Activated T-cell treated with anti-CD3 and anti-CD28 coated beads, Interleukin-2, amount 50 U/mL, for 24 hours (primary cell): Measurements from ENCODE around the gene PLD1.

Experiments
- DNase-seq: peaks from one replicate; pipeline ENCODE4 v3.0.0-alpha.2; 2020
- H3K27ac Mint-ChIP-seq: 2 replicates; pipeline ENCODE4 v1.8.0; 2020; ENCODE audit warnings: mild to moderate bottlenecking, mixed read lengths
- H3K27me3 Mint-ChIP-seq: 2 replicates; pipeline ENCODE4 v1.8.0; 2020; ENCODE audit warnings: mixed read lengths
- H3K36me3 Mint-ChIP-seq: 2 replicates; pipeline ENCODE4 v1.8.0; 2020; ENCODE audit warnings: low read depth, mixed read lengths
- H3K4me1 Mint-ChIP-seq: 2 replicates; pipeline ENCODE4 v1.8.0; 2020; ENCODE audit warnings: low read depth, mixed read lengths
- H3K4me3 Mint-ChIP-seq: 2 replicates; pipeline ENCODE4 v1.8.0; 2020; ENCODE audit warnings: mild to moderate bottlenecking, moderate library complexity, mixed read lengths
- H3K9me3 Mint-ChIP-seq: 2 replicates; pipeline ENCODE4 v1.8.0; 2020; ENCODE audit warnings: mixed read lengths

Gene PLD1

DNA sequence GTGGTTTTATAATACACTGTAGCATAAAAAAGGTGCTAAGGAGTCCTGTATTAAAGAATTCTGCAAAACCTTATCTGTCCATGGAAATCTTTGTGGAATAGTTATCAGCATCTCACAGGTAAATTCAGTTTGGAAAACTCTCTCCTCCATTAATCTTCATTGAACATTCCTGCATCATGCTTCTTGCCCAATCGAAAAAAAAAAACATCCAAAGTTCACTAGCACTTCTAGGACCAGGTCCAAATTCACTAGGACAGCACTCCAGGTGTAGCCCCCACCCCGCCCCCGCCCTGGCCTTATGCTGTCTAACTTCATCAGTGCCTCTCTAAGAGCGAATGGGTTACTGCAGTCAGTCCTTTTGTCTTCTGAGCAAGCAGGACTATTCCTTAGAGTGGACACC is 138.6 kb downstream of the PLD1 start:
- H3K4me3 Mint-ChIP-seq, result no peak overlapping the region
- no peaks in the 10 kb centered on the region for H3K9me3 Mint-ChIP-seq
- H3K4me1 Mint-ChIP-seq, result no peaks in the 10 kb centered on the region
- H3K27me3 Mint-ChIP-seq, result no peaks in the 10 kb centered on the region
- H3K36me3 Mint-ChIP-seq, result no peaks in the 10 kb centered on the region
- DNase-seq, result no peak
- H3K27ac Mint-ChIP-seq, result no peak overlapping the region

DNA sequence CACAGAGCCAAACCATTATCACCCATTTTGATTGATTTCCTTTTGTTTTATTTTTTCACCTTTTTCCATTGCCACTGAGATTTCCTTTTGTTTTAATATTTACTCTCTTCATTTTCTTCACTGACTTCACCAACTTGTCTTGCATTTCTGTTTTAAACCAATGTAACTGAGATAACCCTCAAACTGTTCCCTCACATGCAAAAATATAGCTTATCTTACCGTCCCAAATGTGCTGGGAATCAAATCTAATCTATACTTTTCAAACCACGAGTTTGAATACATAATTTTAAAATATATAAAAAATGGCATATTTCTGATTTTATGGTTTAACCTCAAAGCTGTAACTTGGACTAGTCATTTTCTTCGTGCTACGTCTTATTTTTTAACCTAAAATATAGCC is 143.8 kb downstream of the PLD1 start:
- Mint-ChIP-seq H3K36me3 (no peaks in the 10 kb centered on the region), H3K27me3 (peaks cover 5% of the 10 kb centered on the region)

DNA sequence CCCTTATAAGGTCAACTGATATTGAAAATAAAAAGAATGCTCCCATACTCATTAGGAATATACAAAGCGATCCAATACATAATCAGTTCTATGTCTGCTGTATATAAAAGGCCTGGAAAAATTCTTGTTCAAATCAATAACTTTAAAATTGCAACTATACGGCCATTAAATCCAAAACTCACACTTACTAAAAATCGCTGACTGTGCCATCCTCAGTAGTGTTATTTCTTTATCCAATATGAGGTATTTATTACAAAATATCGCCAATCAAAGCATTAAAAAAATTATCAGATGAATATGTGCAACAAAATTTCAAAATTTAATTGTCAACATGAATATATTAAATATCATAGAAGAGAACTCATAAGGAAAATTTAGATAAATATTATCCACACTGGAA is 146.5 kb downstream of the PLD1 start:
- H3K4me1 Mint-ChIP-seq, result no peaks in the 10 kb centered on the region
- H3K27me3 Mint-ChIP-seq, result peaks cover 5% of the 10 kb centered on the region
- no peak for DNase-seq
- no peaks in the 10 kb centered on the region for H3K36me3 Mint-ChIP-seq
- H3K27ac Mint-ChIP-seq, result no peak overlapping the region
- no peaks in the 10 kb centered on the region for H3K9me3 Mint-ChIP-seq
- no peak overlapping the region for H3K4me3 Mint-ChIP-seq

More for the DNA sequence above, 143.8 kb downstream of the PLD1 start:
- Mint-ChIP-seq H3K9me3 (no peaks in the 10 kb centered on the region), H3K4me3 (no peak overlapping the region), H3K4me1 (no peaks in the 10 kb centered on the region), H3K27ac (no peak overlapping the region)
- DNase-seq, result no peak

DNA sequence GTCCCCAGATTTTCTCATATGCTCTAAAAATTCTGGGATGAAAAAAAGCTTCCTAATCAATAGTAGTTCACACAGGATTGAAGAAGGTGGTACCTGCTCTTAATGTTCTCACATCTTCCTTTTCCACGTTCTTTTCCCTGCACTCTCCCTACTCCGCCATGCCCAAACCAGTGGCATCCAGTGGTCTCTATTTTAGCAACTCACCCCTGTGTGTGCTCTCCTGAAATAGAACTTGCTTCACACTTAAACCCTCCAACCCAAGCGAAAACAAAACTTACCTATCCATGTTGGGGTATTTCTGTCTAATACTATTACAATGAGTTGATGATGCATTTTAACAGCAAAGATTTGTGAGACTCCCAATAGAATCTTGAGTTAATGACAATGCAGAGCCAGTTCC is 148.8 kb downstream of the PLD1 start:
- Mint-ChIP-seq H3K4me1 (no peaks in the 10 kb centered on the region), H3K9me3 (no peaks in the 10 kb centered on the region), H3K4me3 (no peak overlapping the region), H3K36me3 (no peaks in the 10 kb centered on the region), H3K27me3 (peaks cover 5% of the 10 kb centered on the region), H3K27ac (no peak overlapping the region)
- DNase-seq, result no peak

DNA sequence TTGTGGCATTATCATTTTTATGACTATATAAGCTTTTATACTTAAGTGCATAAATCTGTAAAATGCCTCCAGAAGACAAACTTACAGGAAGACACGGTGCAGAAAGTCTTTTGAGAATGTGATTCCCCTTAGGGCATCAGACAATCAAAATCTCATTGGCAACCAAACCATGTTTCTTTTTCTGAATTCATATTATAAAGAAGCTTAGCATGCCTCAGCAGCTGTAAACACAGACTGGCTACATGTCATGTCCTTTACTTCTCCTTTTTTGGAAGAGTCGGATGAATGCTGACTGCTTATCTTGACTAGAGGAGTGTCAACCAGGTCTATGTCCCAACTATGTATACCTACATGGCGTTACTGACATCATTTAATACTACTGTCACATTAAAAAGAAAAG is 150.1 kb downstream of the PLD1 start:
- no peak for DNase-seq
- Mint-ChIP-seq H3K36me3 (no peaks in the 10 kb centered on the region), H3K9me3 (no peaks in the 10 kb centered on the region), H3K27ac (no peak overlapping the region), H3K27me3 (peaks cover 5% of the 10 kb centered on the region), H3K4me3 (no peak overlapping the region), H3K4me1 (no peaks in the 10 kb centered on the region)

DNA sequence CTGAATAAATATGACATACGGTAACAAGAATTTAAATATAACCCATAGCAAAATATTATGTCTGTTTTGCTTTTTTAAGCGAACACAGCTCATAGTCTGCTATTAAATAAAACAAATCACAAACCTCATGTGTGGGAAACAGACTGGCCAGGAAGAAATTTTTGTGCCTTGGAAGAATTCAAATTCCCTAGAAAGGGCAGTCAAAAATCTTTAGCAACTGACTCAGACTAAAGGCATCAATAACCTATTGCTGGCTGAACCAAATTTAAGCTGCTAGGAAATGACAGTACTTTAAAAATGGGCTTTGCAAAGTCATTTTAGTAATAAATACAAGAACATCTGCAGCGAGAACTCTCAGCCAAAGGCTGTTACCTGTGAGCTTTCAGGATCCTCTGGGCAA is 151.4 kb downstream of the PLD1 start:
- no peaks in the 10 kb centered on the region for H3K9me3 Mint-ChIP-seq
- H3K36me3 Mint-ChIP-seq, result no peaks in the 10 kb centered on the region
- DNase-seq, result no peak

DNA sequence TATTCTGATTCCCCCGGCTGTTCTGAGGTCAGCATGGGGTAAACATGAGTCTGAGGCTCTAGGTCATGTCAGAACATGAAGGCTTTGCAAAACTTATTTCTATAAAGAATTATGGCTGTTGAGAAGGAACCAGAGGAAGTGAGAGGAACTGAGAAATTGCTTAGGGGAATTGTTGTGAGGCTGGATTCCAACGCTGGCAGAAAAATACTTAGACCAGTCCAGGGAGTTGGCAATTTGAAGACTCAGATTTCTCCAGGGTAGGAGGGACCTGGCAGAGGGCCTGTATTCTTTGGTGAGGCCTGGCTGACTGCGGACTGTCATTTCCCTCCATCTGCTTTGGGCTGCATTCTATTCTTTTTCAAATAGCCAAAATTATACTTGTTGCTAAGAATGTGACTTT is 155.5 kb downstream of the PLD1 start:
- Mint-ChIP-seq H3K27ac (no peak overlapping the region), H3K4me1 (no peaks in the 10 kb centered on the region), H3K4me3 (no peak overlapping the region), H3K36me3 (no peaks in the 10 kb centered on the region), H3K27me3 (no peaks in the 10 kb centered on the region), H3K9me3 (no peaks in the 10 kb centered on the region)
- no peak for DNase-seq

More for the DNA sequence above, 151.4 kb downstream of the PLD1 start:
- peaks cover 5% of the 10 kb centered on the region for H3K27me3 Mint-ChIP-seq
- H3K4me3 Mint-ChIP-seq, result no peak overlapping the region
- H3K27ac Mint-ChIP-seq, result no peak overlapping the region
- no peaks in the 10 kb centered on the region for H3K4me1 Mint-ChIP-seq

DNA sequence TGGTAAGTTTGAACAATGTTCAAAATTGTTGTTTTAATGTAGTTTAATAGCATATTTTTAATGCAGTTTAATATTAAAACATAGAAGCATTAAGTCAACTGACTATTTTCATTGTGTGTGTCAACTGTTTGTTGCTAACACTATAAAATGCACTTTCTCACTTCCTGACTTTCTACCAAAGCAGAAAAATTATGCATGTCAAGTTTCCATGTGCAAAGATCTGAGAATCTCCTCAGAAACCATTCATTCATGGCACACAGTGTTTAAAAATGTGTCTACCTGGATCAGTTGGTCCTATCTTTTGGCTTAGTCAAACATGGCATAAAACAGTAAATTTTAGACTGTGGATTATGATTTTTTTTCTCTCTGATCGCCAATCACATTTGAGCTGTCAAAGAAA is 156.0 kb downstream of the PLD1 start:
- Mint-ChIP-seq H3K36me3 (no peaks in the 10 kb centered on the region), H3K27ac (no peak overlapping the region)

DNA sequence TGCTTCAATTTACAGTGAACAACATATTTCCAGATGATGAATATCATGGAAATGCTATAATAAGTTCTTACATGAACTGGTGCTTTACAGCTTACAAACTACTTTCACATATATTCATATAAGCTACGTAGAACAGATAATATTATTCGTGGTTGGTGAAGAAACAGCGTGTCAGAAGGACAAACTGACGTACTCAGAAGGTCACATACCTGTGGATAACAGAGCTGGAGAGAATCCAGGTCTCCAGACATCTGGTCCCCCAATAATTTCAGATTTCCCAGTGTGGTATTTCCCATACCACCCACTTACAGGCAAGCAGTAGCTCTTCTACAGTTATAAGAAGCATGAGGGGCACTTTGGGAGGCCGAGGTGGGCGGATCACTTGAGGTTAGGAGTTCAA is 156.6 kb downstream of the PLD1 start:
- H3K9me3 Mint-ChIP-seq, result no peaks in the 10 kb centered on the region
- no peak for DNase-seq
- no peak overlapping the region for H3K4me3 Mint-ChIP-seq
- no peak overlapping the region for H3K27ac Mint-ChIP-seq
- H3K36me3 Mint-ChIP-seq, result no peaks in the 10 kb centered on the region
- no peaks in the 10 kb centered on the region for H3K4me1 Mint-ChIP-seq
- no peaks in the 10 kb centered on the region for H3K27me3 Mint-ChIP-seq

More for the DNA sequence above, 156.0 kb downstream of the PLD1 start:
- Mint-ChIP-seq H3K4me1 (no peaks in the 10 kb centered on the region), H3K9me3 (no peaks in the 10 kb centered on the region), H3K27me3 (no peaks in the 10 kb centered on the region), H3K4me3 (no peak overlapping the region)
- no peak for DNase-seq

DNA sequence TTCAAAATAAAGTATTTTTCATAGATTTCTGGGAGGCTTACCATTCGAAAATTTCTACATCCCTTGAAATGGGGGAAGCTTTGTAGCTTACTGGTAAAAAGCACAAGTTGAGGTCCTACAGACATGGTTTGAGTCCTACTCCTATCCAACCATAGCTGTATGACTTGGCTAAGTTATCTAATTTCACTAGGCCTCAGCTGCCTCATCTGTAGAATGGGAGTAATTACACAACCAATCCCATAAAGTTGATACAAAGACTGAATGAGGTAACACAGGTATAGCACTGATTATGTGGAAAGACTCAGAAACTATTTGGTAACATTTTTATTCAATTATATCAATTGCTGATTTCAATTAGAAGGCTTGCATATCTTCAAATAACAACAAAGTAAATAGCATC is 157.4 kb downstream of the PLD1 start:
- Mint-ChIP-seq H3K27ac (no peak overlapping the region), H3K4me1 (no peaks in the 10 kb centered on the region), H3K27me3 (no peaks in the 10 kb centered on the region), H3K9me3 (no peaks in the 10 kb centered on the region), H3K36me3 (no peaks in the 10 kb centered on the region), H3K4me3 (no peak overlapping the region)
- DNase-seq, result no peak

DNA sequence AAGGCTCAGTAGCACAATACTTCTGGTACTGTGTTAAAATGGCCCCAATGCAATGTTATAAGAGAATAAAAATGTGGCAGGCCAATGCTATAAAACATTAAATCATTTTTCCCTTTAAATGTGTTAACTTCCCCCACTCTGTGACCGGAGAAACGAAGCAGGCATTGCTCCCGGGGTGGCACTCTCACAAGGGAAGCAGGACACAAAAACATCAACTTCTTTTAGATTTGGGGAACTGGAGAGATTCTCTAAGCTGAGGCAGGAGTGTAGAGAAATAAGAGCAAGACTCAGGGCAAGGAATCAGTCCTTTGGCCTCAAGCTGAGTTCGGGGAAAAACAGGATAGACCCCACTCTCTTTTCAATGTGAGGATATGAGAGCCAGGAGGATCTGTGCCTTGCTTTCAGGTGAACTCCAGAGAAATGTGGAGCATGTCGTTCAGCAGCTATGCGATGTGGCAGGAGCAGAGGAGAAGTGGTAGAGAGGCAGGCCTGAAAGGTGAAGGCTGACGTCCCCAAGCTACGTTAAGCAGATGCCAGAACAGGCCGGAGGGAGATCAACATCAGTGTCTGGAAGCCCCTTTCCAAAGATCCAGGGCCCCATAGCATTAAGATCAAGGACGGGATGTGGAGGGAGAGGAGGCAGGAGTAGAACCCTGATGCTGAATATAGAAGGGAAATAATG is 160.2 kb downstream of the PLD1 start:
- H3K36me3 Mint-ChIP-seq, result no peaks in the 10 kb centered on the region
- H3K27me3 Mint-ChIP-seq, result no peaks in the 10 kb centered on the region
- H3K9me3 Mint-ChIP-seq, result no peaks in the 10 kb centered on the region
- no peak overlapping the region for H3K4me3 Mint-ChIP-seq
- no peaks in the 10 kb centered on the region for H3K4me1 Mint-ChIP-seq
- H3K27ac Mint-ChIP-seq, result no peak overlapping the region
- DNase-seq, result no peak

DNA sequence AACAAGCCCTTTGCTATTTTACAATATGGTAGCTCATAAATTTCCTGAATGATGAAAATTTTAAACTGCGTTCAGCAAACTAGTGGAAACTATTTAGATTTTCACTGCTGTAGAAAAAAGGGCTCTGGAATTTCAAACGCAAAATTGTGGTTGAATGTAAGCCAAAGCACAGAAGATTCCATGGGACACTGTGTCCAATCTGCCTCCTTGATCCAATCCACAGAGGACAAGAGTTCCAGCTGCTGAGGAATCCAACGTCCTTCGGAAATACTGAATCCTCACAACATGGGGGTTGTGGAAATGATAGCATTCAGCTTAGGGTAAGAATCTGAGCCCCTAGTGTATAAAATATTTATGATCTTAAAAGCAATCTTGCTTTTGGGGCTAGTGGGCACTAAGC is 161.0 kb downstream of the PLD1 start:
- H3K36me3 Mint-ChIP-seq, result no peaks in the 10 kb centered on the region
- H3K4me1 Mint-ChIP-seq, result no peaks in the 10 kb centered on the region

DNA sequence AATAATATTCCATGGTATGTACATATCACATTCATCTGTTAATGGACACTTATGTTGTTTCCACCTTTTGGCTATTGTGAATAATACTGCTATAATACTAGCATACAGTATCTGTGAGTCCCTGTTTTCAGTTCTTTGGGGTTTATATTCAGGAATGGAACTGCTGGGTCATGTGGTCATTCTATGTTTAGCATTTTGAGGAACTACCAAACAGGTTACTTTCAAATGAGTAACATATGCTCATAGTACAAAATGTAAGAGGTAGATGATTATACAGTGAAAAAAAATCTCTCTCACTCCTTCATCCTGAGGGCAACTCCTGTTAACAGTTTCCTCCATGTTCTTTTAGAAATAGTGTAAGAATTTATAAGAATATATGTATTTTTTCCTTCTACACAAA is 162.2 kb downstream of the PLD1 start:
- no peak overlapping the region for H3K4me3 Mint-ChIP-seq
- no peak for DNase-seq
- H3K27me3 Mint-ChIP-seq, result no peaks in the 10 kb centered on the region
- no peak overlapping the region for H3K27ac Mint-ChIP-seq
- H3K36me3 Mint-ChIP-seq, result no peaks in the 10 kb centered on the region
- H3K4me1 Mint-ChIP-seq, result no peaks in the 10 kb centered on the region
- no peaks in the 10 kb centered on the region for H3K9me3 Mint-ChIP-seq

More for the DNA sequence above, 161.0 kb downstream of the PLD1 start:
- Mint-ChIP-seq H3K27ac (no peak overlapping the region), H3K4me3 (no peak overlapping the region), H3K27me3 (no peaks in the 10 kb centered on the region), H3K9me3 (no peaks in the 10 kb centered on the region)
- no peak for DNase-seq

DNA sequence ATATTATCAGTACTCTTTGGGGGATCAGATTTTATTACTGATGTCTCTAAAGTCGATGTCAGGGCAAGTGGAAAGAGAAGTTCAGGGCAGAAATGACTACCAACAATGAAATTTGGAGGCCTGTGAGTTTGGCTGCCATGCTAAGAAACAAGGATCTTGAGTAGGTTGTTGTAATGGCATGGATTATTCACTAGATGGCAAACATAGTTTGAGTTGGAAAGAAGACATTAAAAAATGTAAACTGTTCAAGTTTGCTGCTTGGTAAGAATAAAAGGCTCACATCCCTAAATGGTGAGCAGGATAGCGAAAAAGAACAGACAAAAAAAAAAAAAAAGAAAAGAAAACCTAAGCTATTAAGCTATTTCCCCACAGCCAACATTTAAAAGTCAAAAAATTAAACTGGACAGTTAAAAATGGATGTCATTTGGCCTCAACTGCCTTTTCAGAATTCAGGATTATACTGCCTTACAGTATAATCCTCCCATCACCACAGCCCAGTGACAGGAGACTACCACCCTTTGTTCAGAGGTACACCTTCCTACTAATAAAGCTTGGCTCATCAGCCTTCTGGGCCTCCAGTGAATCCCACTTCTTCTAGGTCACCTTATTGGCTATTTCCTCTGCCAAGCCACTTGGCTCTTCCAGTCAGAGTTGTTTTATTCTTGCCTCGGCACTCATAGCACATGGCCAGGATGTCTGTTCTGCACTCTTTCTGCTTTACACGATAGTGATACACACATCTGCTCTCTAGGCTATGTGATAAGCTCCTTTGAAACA is 163.7 kb downstream of the PLD1 start:
- H3K36me3 Mint-ChIP-seq, result no peaks in the 10 kb centered on the region
- no peak for DNase-seq
- no peaks in the 10 kb centered on the region for H3K4me1 Mint-ChIP-seq
- no peak overlapping the region for H3K27ac Mint-ChIP-seq
- H3K27me3 Mint-ChIP-seq, result no peaks in the 10 kb centered on the region
- H3K9me3 Mint-ChIP-seq, result no peaks in the 10 kb centered on the region
- no peak overlapping the region for H3K4me3 Mint-ChIP-seq

DNA sequence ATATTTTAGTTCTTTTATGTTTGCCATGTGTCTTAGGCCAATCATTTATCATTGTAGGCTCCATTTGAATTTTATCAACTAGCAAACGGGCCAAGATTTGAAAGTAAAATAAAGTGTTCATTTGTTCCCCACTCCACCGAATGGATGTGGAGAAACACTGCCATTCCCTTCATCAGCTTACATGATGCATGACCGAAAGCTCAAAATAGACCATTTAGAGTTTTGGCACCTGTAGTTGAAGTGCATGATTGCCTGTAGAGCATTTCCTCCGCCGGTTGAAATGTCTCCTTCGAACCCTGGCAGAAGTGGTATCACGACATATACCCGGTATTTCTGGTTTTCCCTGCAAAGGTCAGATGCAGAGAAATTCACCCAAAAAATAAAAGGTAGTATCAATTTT is 165.6 kb downstream of the PLD1 start:
- Mint-ChIP-seq H3K27me3 (no peaks in the 10 kb centered on the region), H3K9me3 (no peaks in the 10 kb centered on the region), H3K4me1 (no peaks in the 10 kb centered on the region), H3K4me3 (no peak overlapping the region), H3K27ac (no peak overlapping the region), H3K36me3 (no peaks in the 10 kb centered on the region)
- no peak for DNase-seq
